ENCODE data around the gene CD58.

Gene CD58

GRCh38 chr1:116574581-116575291 lies 3.9 kb upstream of the CD58 start:
- peak; percentile 82 for TF ChIP-seq CTCF (IDR thresholded peaks at IDR 0.05; ENCODE audit: low read depth, low read length)
- no peak overlapping the region for H3K4me3 ChIP-seq (ENCODE audit: low read depth, low read length)

DNA sequence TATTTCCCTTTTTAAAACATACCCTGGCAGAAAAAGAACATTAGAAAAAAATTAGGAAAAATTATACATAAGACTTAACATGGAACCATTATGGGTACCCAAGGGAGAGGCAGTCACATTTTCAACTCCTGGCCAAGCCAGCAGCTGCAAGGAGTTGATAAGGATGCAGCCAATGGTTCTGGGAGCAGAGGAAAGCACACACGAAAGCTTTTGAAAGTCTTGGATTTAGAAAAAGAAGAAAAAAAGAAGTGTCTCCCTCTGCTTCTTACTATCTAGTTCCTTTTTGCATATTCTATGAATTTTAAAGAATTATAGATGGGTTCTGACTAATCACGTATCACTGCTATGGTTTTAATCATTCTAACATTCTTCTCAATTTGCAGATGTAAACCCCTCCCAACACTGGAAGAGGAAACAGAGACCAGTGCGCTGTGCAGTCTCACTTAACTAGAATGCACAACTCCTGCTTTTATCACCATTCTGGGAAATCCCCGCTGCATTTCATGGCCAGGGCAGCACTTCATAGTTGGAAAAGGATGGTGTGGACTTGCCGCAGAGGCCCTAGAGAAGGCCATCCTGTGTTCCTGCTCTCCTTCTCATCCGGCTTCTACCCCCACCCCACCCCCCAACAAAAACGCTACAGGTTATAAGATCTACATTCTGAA lies 2.7 kb upstream of the CD58 start:
- TF ChIP-seq CTCF (IDR thresholded peaks at IDR 0.05; ENCODE audit: low read depth, low read length), result no peak
- no peak overlapping the region for H3K4me3 ChIP-seq (ENCODE audit: low read depth, low read length)

- TF ChIP-seq CTCF (IDR thresholded peaks at IDR 0.05; ENCODE audit: low read depth, low read length), result no peak
- no peak overlapping the region for H3K4me3 ChIP-seq (ENCODE audit: low read depth, low read length)
Observed at GRCh38 chr1:116572771-116573430, 2.1 kb upstream of the CD58 start.

GRCh38 chr1:116572099-116572498 lies 1.3 kb upstream of the CD58 start:
- no peak for TF ChIP-seq CTCF (IDR thresholded peaks at IDR 0.05; ENCODE audit: low read depth, low read length)
- no peak overlapping the region for H3K4me3 ChIP-seq (ENCODE audit: low read depth, low read length)

DNA sequence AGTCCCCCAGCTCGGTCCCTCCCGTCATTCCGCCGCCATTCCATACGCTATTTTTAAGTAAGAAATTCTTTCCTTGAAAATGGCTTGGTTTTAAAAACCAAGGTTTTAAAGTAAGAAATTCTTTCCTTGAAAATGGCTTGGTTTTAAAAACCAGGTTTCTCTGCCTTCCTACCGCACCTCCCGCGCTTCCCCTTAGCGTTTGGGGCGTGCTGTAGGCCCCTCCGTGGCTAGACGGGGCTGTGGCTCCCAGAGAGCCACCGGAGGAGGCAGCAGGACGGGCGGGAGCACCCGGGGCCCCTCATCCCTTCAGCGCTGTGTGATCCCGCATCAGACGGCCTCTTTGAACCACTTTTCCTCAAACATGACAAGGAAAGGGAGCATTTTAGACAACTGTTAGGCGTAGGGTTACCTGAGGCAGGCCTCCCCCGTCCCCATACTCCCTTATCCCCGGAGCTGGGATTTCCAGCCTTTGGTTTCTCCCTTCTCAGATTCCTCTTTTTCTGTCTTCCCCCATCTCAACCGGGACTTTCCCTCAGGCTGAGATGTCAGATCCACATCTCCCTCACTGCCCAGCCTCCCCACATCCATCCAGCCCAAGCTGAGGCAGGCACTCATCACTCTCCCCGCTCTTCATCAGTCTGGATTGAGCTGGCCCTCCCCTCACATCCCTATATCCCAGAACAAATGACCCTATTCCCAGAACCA lies 541 bp upstream of the CD58 start:
- H3K4me3 ChIP-seq (ENCODE audit: low read depth, low read length), result peak overlapping the region; percentile 68
- no peak for TF ChIP-seq CTCF (IDR thresholded peaks at IDR 0.05; ENCODE audit: low read depth, low read length)

DNA sequence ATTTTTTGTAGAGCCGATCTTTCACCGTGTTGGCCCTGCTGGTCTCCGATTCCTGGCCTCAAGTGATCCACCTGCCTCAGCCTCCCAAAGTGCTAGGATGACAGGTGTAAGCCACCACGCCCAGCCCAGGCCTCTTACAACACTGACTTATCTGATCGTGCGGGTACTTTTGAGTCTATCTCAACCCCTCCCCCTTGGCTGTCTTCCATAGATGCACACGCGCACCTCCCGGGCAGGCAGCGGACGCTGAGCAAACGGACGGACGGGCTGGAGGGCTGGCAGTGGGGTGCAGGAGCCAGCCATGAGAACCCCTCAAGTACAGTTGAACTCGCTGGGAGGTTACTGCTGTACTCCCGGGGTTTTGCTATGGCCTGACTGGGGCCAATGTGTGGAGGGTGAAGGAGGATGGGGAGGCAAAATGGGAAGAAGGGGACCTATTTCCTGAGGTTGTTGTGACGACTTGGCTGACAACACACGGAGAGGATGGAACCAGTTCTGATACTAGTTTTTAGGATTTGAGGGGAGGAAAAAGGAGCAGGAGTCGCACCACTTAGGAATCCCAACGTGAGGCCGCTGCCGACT lies 959 bp downstream of the CD58 start:
- peak overlapping the region; percentile 68 for H3K4me3 ChIP-seq (ENCODE audit: low read depth, low read length)
- no peak for TF ChIP-seq CTCF (IDR thresholded peaks at IDR 0.05; ENCODE audit: low read depth, low read length)
